ENCODE data around the gene TEAD4.

- no peak for TF ChIP-seq CTCF (IDR thresholded peaks at IDR 0.05)
- no peak for TF ChIP-seq POLR2A (IDR thresholded peaks at IDR 0.05)
These were observed 1.3 kb downstream of the TEAD4 start for GRCh38 chr12:2960390-2960956.
